ENCODE measurements around the gene CABP2.
A peak's percentile ranks its signal among the peaks of the same experiment; 100 is the strongest.
"Not testable (repeated sequence)": the region's sequence is repeated elsewhere in the genome, so short reads cannot be mapped to it uniquely, and the experiment has no call there.

CABP2 gene

GRCh38 chr11:67483831-67484665 lies 39.2 kb downstream of the CABP2 start:
- DNase-seq (ENCODE audit: low read depth) = no peak
- no peak overlapping the region for H3K4me3 ChIP-seq (ENCODE audit: control insufficient read depth, low read depth, low read length)
- no peak for TF ChIP-seq CTCF (conservative IDR thresholded peaks at IDR 0.05; ENCODE audit: control insufficient read depth, insufficient read depth, low read depth, low read length)

DNA sequence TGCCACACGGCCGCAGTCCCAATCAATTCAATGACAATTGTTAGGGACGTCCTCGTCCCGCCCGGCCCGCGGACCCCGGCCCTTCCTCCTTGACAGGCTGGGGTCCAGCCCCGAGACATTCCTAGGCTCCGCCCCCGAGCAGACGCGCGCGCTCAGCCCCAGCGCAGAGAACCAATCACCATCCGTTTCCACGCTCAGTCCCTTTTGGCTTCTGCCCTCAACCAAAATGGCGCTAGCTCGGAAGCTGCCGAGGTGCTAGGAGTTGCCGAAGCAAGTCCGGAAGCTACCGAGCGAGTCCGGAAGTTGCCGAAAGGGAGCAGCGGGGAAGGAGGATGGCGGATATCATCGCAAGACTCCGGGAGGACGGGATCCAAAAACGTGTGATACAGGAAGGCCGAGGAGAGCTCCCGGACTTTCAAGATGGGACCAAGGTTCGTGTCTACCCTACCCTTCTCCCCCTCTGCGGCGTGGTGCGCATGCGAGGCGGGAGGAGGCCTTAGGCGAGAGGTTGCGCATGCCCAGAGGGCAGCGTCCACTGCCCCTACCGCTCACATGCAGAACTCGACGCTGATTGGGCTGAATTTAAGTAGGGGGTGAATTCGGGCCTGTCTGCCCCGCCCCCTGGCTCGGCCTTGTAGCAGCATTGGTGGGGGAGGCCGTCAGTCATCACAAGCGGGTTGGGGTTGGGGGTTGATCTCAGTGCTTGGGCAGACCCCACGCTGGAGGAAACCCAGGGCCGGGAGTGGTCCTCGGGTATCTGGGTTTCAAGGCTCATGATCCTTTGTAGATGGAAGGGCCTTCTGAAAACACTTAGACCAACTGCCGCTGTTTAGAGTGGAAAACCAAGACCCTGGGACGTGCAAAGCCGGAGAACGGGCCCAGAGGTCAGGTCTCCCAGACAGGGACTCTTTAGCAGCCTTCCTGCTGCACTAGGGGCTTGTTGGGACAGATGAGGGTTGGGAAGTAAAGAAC lies 40.1 kb downstream of the CABP2 start, which contains the start of gene AIP:
TSS of gene AIP (plus strand) at position 200 of the 972 bp plus-strand sequence. CDS start at position 333, 133 bp downstream.
- no peak for TF ChIP-seq CTCF (conservative IDR thresholded peaks at IDR 0.05; ENCODE audit: control insufficient read depth, insufficient read depth, low read depth, low read length)
- H3K4me3 ChIP-seq (ENCODE audit: control insufficient read depth, low read depth, low read length) = peak within 1 kb of the TSS; percentile 66
- DNase-seq (ENCODE audit: low read depth) = peak; percentile 97

DNA sequence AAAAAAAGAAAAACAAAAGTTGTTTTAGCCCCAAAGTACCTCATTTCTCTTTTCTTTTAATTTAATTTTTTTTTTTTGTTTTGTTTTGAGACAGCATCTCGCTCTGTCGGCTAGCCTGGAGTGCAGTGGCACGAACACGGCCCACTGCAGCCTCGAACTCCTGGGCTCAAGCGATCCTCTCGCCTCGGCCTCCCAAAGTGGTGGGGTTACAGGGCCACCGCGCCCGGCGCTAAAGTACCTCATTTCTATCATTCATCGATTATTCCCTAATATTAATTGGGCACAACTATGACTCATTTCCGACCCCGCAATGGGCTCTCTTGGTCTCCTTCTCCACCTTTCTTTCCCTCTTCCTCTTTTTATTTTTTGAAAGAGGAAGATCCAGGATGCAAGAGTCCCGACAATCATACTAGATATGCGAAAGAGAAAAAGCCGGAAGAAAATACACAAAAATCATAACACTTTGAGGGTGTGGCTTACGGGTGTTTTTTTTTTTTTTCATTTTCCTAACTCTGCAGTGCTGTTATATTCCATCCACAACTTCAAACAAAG lies 40.9 kb downstream of the CABP2 start:
- TF ChIP-seq CTCF (conservative IDR thresholded peaks at IDR 0.05; ENCODE audit: control insufficient read depth, insufficient read depth, low read depth, low read length) = no peak
- H3K4me3 ChIP-seq (ENCODE audit: control insufficient read depth, low read depth, low read length) = peak overlapping the region; percentile 66

DNA sequence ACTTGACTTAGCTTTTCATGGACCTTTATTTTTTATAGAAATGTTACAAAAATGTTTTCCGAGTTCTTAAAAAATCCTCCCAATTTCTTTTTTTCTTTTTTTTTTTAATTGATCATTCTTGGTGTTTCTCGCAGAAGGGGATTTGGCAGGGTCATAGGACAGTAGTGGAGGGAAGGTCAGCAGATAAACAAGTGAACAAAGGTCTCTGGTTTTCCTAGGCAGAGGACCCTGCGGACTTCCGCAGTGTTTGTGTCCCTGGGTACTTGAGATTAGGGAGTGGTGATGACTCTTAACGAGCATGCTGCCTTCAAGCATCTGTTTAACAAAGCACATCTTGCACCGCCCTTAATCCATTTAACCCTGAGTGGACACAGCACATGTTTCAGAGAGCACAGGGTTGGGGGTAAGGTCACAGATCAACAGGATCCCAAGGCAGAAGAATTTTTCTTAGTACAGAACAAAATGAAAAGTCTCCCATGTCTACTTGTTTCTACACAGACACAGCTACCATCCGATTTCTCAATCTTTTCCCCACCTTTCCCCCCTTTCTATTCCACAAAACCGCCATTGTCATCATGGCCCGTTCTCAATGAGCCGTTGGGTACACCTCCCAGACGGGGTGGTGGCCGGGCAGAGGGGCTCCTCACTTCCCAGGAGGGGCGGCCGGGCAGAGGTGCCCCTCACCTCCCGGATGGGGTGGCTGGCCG lies 45.7 kb downstream of the CABP2 start:
- H3K4me3 ChIP-seq (ENCODE audit: control insufficient read depth, low read depth, low read length); DNase-seq (ENCODE audit: low read depth): not testable (repeated sequence)

More for the DNA sequence above, 40.9 kb downstream of the CABP2 start:
- DNase-seq (ENCODE audit: low read depth) = no peak

DNA sequence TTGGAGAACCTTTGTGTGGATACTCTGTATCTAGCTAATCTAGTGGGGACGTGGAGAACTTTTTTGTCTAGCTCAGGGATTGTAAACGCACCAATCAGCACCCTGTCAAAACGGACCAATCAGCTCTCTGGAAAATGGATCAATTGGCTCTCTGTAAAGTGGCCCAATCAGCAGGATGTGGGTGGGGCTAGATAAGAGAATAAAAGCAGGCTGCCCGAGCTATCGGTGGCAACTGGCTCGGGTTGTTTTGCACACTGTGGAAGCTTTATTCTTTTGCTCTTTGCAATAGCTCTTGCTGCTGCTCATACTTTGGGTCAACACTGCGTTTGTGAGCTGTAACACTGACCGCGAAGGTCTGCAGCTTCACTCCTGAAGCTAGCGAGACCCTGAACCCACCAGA lies 46.6 kb downstream of the CABP2 start:
- not testable (repeated sequence) for H3K4me3 ChIP-seq (ENCODE audit: control insufficient read depth, low read depth, low read length); DNase-seq (ENCODE audit: low read depth)

DNA sequence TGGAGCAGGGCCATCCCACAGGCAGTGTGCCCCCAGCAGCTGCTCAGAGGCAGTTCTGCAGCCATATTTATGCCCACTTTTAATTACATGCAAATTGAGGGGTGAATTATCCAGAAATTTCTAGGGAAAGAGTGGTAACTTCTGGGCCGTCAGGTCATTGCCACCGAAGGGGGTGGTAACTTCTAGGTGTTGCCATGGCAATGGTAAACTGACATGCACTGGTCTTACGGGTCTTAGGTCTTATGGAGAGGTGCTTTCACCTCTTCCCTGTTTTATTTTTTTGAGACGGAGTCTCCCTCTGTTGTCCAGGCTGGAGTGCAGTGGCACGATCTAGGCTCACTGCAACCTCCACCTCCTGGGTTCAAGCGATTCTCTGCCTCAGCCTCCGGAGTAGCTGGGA lies 50.4 kb downstream of the CABP2 start:
- no peak for DNase-seq (ENCODE audit: low read depth)
- TF ChIP-seq CTCF (conservative IDR thresholded peaks at IDR 0.05; ENCODE audit: control insufficient read depth, insufficient read depth, low read depth, low read length) = no peak
- no peak overlapping the region for H3K4me3 ChIP-seq (ENCODE audit: control insufficient read depth, low read depth, low read length)

- TF ChIP-seq CTCF (conservative IDR thresholded peaks at IDR 0.05; ENCODE audit: control insufficient read depth, insufficient read depth, low read depth, low read length) = no peak
- no peak overlapping the region for H3K4me3 ChIP-seq (ENCODE audit: control insufficient read depth, low read depth, low read length)
- no peak for DNase-seq (ENCODE audit: low read depth)
Observed at GRCh38 chr11:67470337-67471002, 52.8 kb downstream of the CABP2 start.
